Endometrium (tissue), 2 donors: ENCODE data around the gene ZNF616.

Source experiments
- FAIRE-seq: peaks from 2 replicates; lab custom pipeline; 2012; peaks lifted over from hg19 to GRCh38; lab: Jason Lieb, UNC
- donor health status: control.
- donor health status: control.

The ZNF616 gene

GRCh38 chr19:52139252-52140031, at the start of gene ZNF616:
Gene ZNF616, minus strand, starts transcription at chr19:52139938. Its CDS starts 9,426 bp downstream, at chr19:52130512.
- FAIRE-seq: peak; percentile 74

GRCh38 chr19:52188822-52189734, 49.3 kb upstream of the ZNF616 start:
- no peak for FAIRE-seq

GRCh38 chr19:52187407-52187806, 47.7 kb upstream of the ZNF616 start:
- no peak for FAIRE-seq

- no peak for FAIRE-seq
These were observed 36.8 kb upstream of the ZNF616 start for GRCh38 chr19:52176574-52176973.

- no peak for FAIRE-seq
These were observed 32.6 kb upstream of the ZNF616 start for GRCh38 chr19:52172347-52172746.

GRCh38 chr19:52171321-52172169, 31.8 kb upstream of the ZNF616 start, which contains the start of gene ZNF836:
Gene ZNF836, minus strand, starts transcription at chr19:52171621. Its CDS starts 3,549 bp downstream, at chr19:52168072.
- FAIRE-seq: no peak

GRCh38 chr19:52170863-52171320, 31.2 kb upstream of the ZNF616 start:
- FAIRE-seq: no peak

GRCh38 chr19:52170304-52170703, 30.6 kb upstream of the ZNF616 start:
- FAIRE-seq: no peak

GRCh38 chr19:52155596-52156359, 16.0 kb upstream of the ZNF616 start:
- FAIRE-seq: no peak

GRCh38 chr19:52148256-52148655, 8.5 kb upstream of the ZNF616 start:
- FAIRE-seq: no peak

- no peak for FAIRE-seq
These were observed 2.4 kb upstream of the ZNF616 start for GRCh38 chr19:52142001-52142595.

- FAIRE-seq: no peak
These were observed 1.5 kb upstream of the ZNF616 start for GRCh38 chr19:52141203-52141602.

- peak; percentile 8 for FAIRE-seq
These were observed 433 bp upstream of the ZNF616 start for GRCh38 chr19:52140032-52140710.

- FAIRE-seq: no peak
These were observed 821 bp downstream of the ZNF616 start for GRCh38 chr19:52138983-52139251.

- no peak for FAIRE-seq
These were observed 1.3 kb downstream of the ZNF616 start for GRCh38 chr19:52138278-52138982.

GRCh38 chr19:52120286-52120685, 19.5 kb downstream of the ZNF616 start:
- FAIRE-seq: no peak

GRCh38 chr19:52115526-52116053, 24.1 kb downstream of the ZNF616 start:
- no peak for FAIRE-seq

- no peak for FAIRE-seq
These were observed 25.0 kb downstream of the ZNF616 start for GRCh38 chr19:52114691-52115090.

GRCh38 chr19:52112624-52113023, 27.1 kb downstream of the ZNF616 start:
- FAIRE-seq: no peak
